GOT3 (cell line): ENCODE measurements around the gene PABPC3.

Source experiments
- DNase-seq: peaks from one replicate; lab custom pipeline; 2025; ENCODE audit warnings: mixed read lengths; lab: John Stamatoyannopoulos, UW

The PABPC3 gene

DNA sequence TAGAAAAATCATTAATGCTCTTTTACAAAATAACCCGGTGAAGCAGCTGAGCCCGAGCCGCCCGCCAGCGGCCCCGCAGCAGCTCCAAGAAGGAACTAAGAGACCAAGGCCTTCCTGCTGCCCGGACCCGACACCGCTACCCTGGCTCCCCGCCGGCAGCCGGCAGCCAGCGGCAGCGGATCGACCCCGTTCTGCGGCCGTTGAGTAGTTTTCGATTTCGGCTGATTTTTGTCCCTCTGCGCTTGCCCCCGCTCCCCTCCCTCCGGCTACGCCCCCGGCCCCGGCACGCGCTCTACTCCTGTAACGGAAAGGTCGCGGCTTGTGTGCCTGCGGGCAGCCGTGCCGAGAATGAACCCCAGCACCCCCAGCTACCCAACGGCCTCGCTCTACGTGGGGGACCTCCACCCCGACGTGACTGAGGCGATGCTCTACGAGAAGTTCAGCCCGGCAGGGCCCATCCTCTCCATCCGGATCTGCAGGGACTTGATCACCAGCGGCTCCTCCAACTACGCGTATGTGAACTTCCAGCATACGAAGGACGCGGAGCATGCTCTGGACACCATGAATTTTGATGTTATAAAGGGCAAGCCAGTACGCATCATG lies at the start of gene PABPC3:
Gene PABPC3, plus strand, starts transcription at position 286 of the 603 bp plus-strand sequence. Its CDS starts 63 bp downstream, at position 349.
- DNase-seq = no peak

DNA sequence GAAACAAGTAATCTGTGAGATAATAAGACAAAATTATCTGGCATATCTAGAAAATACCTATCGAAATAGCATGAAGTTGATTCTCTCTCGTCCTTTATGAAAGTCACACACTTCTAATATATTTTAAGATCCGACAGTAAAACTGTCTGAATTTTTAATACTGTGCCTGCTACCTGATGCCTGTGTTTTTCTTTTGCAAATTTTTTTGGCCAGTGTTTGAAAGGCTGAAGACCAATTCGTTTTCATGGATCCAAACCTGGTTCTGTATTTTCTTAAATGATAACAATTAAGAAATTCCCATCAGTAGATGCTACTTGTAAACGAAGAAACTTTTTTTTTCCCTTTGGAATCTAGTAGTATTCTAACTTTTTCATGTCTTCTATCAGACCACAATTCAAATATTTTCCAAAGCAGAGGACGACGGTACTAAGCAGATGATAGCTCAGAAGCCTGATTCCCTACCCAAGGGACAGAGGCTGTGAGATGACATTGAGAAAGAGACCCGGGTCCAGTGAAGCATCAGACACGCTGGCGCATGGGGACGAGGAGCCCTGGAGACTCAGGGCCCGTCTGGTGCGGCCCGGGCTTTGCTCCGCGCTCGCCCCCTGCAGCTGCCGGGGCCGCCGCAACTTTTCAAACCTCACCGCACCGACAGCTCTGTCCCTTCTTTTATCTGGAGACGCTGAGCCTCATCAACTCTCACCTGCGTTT lies 49.5 kb upstream of the PABPC3 start:
- DNase-seq = no peak

DNA sequence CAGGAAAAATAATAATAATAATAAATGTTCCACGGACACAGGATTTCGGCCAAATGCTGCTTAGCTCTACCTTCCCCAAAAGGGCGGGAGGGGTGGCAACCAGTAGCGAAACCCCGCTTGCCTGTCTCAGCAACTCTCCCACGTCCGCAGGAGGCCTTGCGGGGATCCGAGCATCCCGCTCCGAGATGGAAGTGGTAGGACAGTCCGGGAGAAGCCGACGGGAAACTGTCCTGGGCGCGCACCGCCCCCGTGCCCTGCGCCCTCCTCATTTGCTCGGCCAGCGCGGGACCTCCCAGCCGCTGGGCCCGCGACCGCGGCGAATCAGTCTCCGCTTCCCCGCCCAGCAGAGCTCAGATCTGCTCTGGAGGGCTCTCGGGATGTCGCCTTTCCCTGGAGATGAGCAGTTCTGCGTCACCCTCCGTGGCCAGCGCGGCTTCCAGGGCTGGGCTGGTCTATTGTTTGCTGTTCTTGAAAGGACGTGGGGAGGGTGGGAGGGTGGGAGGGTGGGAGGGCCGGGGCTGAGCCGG lies 48.9 kb upstream of the PABPC3 start:
- DNase-seq = no peak

DNA sequence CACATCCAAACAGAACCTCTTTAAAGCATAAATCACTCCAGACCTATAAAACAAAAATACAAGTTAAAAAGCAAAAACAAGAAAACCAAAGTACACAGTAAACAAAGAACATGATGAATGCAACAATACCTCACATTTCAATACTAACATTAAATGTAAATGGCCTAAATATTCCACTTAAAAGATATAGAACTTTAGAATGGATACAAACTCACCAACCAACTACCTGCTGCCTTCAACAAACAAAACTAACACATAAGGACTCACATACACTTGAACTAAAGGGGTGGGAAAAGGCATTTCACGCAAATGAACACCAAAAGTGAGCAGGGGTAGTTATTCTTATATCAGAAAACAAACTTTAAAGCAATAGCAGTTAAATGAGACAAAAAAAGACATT lies 44.9 kb upstream of the PABPC3 start:
- DNase-seq = no peak

DNA sequence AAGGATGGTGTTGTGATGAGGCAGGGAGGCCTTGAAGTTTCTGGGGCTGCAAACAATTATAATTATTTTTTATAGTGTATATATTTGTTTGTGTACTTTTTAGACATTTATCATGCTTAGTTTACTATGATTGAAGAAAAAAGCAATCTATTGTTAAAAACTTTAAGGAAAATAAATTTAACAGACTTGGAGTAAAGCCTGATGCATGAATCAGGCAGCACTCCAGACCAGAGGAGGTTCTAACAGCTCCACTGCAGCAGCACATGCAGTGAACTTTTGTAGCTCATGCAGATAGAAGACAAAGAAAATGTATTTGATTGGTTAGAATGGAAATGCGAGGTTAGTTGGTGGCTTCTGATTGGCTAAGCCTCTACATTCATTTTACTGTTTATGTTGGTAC lies 36.8 kb upstream of the PABPC3 start:
- no peak for DNase-seq

DNA sequence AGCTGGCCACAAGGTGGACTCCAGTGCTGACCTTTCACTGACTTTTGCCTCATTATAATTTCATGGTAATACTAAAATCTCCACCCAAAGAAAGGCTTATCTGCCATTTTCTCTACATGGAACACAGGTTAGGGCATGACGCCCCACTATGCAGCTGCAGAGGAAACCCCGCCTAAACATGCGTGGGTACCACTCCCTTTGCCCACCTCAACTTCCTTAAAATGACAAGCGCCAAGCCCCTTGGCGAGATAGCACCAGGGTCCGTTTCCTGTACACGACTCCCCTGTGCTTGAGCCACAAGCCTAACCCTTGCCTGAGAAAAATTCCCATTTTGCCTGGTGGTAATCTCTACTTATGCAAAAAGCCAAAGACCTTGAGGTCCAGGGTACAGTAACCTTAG lies 36.0 kb upstream of the PABPC3 start:
- DNase-seq = no peak

DNA sequence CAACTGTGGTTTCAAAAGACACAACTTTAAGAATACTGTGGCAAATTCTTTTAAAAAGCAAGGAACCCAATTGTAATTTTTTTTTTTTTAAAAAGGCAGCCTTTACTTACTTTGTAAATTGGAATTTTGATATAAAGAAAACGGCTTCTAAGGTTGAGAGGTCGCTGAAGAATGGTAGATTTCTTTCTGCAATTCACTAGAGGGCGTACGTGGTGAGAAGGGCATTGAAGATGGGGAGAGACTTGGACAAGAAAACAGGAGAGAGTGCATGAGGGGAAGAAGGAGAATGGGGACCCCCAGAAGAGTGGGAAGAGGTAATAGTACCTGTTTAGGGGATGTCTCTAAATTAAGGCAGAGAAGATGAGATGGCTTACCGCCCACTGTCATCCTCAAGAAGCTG lies 33.5 kb upstream of the PABPC3 start:
- DNase-seq = no peak

DNA sequence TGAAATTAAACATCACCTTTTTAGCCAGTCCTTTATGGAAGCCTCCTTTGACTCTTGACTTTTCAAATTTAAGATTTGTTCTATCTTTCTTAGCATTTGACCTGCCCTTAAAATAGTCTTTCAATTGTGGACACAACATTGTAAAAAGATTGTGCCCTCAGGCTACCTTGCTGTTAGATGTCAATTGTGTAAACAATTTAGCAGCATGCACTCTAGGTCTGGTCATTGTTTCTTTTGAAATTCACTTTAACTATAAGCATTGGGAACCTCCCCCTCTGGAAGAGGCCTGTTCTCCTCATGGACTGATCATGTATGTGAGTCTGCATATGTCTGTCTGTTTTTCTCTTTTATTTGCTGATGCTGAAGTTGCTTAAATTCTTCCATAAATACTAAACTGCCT lies 31.5 kb upstream of the PABPC3 start:
- DNase-seq = no peak

DNA sequence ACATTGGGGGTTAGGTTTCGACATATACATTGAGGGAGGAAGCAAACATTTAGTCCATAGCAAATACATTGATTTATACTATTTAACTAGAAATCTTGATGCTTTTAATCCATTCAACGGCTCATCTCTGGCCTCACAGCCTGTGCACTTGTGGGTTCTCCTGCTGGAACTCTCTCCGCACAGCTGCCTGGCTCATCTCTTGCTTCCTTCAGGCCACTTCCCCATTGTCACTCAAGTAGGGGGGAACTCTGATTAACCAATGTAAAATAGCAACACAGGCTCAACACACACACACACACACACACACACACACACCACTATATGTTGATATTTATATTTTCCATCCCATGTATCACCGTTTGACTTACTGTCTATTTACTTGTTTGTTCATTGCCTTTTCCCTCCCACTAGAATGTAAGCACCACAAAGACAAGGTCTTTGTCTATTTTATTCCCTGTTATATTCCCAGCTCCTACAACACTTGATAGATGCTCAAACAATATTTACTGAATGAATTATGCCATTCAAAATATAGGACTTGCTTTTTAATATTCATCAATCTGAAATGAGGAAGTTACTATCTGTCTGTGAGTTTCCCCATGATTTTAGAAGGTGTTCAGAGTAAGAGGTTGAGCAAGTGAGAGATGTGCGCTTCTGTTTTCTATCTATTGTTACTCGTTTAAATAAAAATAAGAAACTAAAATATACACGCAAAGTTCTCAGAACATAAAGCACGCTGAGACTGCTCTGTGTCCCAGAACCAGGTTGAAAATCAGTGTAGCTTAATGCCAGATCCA lies 29.8 kb upstream of the PABPC3 start:
- no peak for DNase-seq

DNA sequence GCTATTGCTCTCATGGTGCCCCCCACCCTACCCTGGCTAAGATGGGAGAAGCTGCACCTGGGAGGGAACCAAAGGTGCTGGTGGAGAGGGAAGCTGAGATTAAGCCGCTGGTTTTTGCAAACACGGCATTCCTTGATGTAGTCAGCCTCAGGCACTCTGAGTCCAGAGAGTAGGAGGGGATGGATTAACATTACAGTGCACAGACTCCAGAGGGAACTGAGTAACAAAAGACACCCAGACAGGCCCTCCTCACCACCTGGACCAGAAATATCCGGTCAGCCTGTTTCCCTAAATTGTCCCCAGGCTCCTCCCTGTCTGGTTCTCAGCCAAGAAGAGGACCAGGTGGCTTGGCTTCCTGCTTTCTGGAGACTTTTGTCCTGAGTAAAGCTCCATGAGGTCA lies 28.9 kb upstream of the PABPC3 start:
- DNase-seq = no peak

DNA sequence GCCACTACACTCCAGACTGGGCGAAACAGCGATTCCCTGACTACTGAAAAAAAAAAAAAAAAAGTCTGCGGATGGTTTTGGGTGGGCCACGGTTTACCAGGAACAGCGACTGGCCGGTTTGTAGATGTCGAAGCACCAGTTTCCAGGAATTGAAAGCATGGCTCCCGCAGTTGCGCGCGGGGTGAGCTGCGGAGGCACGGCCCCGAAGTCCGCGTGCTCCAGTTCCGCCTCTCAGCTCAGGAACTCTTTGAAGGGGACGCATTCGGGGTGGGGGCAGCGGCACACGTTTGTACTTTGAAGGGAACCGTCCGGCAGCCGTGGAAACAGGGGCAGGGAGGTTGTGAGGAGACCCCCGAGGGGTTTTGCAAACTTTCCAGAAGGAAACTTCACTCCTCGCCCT lies 27.1 kb upstream of the PABPC3 start:
- no peak for DNase-seq

DNA sequence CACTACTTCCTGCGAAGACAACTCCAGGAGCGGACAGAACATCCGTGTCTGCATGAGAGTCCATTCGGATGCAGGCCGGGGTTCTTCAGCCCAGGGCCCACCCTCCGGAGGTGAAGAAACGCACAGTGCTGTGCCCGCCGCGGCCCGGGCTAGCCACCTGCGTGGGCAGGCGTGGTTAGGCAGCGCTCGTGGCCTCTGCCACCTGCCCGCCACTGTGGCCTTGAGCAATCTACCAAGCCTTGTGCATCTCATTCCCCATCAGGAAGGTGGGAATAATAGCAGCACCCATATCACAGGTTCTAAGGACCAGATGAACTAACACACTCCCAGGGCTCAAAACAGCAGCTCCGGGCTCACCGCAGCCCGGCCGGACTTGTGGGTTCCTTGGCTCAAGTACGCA lies 26.7 kb upstream of the PABPC3 start:
- DNase-seq = no peak

DNA sequence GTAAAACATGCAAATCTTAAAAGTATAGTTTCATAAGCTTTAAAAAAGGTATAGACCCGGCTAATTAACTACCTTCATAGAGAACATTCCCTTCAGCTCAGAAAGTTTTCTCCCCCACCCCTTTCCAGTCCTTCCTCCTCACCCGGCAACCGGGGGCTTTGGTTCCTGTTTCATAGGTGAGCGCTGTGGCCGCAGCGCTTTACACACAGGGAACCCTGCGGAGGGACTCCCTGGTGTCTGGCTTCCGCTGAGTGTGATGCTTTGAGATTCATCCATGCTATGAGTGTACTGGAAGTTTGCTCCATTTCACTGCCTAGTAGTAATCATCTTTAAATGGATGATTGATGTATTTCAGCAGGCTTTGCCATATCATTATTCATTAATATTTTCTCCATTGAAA lies 26.0 kb upstream of the PABPC3 start:
- no peak for DNase-seq

DNA sequence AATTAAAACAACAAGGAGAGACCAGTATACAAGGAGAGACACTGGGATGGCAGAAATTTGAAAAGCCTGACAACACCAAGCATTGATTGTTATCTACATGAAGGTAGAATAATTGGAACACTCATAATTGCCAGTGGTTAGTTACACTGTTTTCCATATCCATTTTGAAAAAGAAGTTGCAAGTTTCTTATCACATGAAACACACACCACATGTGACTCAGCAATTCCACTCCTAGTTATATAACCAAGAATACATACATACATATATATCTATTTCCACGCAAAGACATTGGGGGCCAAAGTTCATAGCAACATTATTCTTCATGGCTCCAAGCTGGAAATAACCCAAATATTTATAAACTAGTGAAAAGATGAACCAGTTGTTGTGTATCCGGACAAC lies 15.2 kb upstream of the PABPC3 start:
- DNase-seq = no peak

DNA sequence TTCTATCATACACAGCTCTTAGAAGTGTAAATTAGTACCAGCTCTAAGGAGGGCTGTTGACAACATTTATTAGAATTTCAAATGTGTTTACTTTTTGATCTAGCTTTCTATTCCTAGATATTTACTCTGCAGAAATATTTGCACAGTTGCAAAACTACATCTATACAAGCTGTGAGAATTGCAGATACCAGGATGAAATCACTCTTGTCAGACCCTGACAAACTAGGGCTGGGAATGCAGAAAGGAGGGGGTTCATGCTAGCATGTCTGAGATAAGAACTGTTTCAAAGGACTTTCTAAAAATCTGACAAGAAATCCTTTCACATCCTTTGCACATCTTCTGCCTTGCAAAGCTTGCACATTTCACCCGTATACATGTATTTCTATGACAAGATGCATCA lies 11.8 kb upstream of the PABPC3 start:
- no peak for DNase-seq

DNA sequence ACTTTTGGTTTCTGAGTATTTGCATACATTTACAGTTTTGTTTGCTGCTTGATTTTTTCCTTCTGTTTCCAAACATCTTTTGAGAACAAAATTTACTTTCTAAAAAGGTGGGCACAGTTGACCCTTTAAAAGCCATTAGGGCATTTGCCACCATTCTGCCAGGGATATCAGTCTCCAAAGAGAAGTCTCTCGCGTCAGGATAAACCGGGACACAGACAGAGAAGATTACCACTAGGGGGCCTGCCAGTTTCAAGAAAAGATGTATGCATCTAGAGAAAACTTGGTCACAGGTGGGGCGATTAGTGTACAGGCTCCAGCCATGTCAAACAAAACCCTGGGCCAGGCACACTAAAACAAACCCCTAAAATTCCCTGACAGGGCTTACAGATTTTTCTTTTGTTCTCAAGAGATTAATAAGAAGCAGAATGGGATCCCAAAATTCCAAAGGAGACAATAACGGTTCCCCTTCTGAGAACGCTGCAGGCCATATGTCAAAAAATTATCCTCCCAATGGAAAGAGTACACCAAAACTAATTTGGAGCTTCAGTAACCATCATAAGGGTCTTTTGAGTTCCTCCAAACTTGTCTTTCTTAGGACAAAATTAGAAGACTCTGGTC lies 10.7 kb upstream of the PABPC3 start:
- DNase-seq = no peak

DNA sequence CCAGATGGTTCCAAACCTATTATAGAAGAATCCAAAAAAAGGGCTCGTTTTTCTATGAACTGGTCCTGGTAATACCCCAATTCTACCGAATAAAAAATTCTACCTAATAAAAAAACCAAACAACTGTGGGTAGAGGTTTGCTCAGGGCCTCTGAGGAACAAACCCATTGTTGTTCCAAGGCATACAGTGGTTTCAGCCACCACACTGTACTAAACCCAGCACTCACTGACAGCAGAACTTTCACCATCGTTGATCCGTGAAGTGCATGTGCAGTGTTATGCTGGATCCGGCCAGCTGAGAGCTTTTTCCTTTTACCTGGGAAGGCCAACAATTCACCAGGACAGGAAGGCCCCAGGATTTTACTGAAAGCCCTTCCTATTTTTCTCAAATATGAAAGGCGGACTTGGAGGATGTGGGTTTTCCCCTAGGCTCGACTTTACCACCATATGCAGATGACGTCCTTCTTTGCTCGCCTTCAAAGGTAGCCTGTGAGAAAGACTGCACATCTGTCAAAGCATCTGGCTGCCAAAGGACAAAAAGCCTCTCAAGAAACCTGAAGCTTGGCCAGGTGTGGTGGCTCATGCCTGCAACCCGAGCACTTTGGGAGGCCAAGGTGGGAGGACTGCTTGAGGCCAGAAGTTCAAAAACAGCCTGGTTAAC lies 7.2 kb upstream of the PABPC3 start:
- DNase-seq = no peak

DNA sequence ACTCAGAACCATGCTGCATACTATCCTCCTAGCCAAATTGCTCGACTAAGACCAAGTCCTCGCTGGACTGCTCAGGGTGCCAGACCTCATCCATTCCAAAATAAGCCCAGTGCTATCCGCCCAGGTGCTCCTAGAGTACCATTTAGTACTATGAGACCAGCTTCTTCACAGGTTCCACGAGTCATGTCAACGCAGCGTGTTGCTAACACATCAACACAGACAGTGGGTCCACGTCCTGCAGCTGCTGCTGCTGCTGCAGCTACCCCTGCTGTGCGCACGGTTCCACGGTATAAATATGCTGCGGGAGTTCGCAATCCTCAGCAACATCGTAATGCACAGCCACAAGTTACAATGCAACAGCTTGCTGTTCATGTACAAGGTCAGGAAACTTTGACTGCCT lies 1.5 kb downstream of the PABPC3 start:
- no peak for DNase-seq

DNA sequence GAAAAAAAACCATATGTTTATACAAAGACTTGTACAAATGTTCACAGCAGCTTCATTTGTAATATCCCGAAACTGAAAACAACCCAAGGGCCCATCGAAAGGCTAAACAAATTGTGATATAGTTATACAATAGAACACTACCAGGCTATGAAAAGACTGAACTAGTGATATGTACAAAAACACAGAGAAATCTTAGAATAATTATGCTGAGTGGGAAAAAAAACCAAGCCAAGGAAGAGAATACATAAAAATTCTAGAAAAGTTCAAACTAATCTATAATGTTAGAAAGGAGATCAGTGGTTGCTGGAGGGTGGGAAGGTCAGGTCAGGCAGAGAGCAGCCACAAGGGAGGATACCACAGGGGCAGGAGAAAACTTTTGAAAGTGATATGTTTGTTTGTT lies 7.8 kb downstream of the PABPC3 start:
- DNase-seq = no peak

DNA sequence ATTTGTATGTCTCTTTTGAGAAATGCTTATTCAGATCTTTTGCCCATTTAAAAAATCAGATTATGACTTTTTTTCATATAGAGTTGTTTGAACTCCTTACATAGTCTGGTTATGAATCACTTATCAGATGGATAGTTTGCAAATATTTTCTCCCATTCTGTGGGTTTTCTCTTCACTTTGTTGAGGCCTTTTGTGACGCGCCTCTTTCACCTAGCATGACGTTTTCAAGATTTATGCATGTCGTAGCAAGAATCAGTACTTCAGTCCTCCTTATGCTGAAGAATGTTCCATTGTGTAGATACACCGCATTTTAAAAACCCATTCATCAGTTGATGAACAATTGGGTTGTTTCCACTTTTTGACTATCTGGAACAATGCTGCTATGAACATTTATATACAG lies 13.4 kb downstream of the PABPC3 start:
- DNase-seq = no peak

DNA sequence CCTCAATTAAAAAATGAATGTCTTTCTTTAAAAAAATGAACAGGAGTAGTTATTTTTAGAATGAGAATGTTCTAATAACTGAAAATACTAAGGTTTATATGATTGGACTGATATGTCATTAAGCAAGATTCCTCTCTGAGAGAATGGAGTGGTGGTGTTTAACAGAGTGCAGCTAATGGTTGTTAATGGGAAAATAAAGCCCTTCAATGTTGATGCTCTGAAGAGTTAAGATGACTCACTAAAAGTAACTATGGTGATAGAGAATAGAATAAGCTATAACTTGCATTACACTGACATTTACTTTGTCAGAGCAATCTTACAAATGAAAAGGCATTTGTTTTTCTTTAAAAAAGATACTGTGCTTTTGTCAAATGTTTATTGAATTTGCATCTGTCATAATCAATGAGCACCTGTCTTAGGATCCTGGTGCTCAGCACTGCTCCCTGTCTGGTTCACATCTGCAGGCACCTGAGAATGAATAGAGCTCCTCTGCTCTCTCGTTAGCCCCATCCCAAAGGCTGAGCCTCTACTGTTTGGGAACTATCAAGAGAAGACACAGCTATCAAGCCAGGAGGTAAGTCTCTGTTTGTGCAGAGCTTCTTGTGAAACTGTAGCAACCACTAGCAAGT lies 15.1 kb downstream of the PABPC3 start:
- DNase-seq = no peak

DNA sequence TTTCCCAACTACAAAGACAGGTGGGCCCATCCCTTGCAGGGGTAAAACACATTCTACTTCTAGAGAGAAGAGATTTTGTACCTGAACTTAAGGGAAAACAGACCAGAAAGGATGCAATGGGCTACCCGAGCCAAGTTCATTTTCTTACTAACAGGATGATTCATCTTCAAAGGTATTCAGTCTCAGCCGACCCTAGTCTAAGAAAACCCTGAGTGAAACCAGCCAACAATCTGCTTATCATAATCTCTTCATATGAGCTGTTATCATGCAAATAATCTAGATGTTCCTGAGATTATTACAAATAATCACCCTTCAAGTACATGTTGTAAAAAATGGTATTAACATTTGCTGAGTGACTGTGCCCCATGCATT lies 15.6 kb downstream of the PABPC3 start:
- no peak for DNase-seq
